GM19099 (cell line): ENCODE measurements around the gene TNS3.

ENCODE experiments used
- POLR2A ChIP-seq: IDR thresholded peaks from 3 replicates; pipeline ENCODE4 v1.6.1; 2011; ENCODE audit warnings: low read depth; ENCODE audit not compliant: insufficient read length; ENCODE audit errors: extremely low read depth

The TNS3 gene

GRCh38 chr7:47461161-47461560, 120.8 kb downstream of the TNS3 start:
- no peak for TF ChIP-seq POLR2A

- TF ChIP-seq POLR2A = no peak
Observed at GRCh38 chr7:47460251-47460989, 121.5 kb downstream of the TNS3 start.

GRCh38 chr7:47458486-47458885, 123.4 kb downstream of the TNS3 start:
- TF ChIP-seq POLR2A = no peak

GRCh38 chr7:47458057-47458456, 123.9 kb downstream of the TNS3 start:
- no peak for TF ChIP-seq POLR2A

DNA sequence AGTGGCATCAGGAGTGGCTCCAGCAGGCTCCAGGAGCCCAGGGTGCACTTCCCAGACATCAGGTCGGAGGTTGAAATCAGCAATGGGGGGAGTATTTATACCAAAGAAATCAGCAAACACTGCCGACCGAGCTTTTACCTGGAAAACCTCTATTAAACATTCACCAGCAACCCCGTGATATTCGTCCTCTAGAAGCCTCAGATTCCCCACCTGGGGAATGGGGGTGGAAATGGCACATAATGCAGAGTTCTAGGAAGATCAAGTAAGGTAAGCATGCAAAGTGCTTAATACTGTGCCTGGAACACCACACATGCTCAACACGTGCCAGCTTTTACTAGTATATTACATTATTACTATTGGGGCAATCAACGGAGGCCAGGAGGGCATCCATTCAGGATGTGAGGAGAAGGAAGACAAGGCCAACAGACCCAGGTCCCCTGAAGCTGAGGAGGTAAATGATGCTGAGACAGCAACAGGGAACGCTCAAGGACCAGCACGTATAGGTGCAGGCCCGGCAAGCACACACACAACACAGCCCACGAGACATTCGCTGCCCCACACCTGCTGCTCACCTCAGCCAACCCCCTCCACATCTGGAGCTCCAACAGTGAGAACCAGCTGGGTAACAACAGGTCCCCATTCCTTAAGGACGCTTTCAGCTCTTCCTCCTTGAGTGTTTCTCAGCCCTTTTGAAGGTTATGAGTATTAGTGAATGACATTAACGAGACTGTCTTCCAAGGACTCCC, 125.5 kb downstream of the TNS3 start:
- TF ChIP-seq POLR2A = no peak

GRCh38 chr7:47455872-47456185, 126.1 kb downstream of the TNS3 start:
- no peak for TF ChIP-seq POLR2A

DNA sequence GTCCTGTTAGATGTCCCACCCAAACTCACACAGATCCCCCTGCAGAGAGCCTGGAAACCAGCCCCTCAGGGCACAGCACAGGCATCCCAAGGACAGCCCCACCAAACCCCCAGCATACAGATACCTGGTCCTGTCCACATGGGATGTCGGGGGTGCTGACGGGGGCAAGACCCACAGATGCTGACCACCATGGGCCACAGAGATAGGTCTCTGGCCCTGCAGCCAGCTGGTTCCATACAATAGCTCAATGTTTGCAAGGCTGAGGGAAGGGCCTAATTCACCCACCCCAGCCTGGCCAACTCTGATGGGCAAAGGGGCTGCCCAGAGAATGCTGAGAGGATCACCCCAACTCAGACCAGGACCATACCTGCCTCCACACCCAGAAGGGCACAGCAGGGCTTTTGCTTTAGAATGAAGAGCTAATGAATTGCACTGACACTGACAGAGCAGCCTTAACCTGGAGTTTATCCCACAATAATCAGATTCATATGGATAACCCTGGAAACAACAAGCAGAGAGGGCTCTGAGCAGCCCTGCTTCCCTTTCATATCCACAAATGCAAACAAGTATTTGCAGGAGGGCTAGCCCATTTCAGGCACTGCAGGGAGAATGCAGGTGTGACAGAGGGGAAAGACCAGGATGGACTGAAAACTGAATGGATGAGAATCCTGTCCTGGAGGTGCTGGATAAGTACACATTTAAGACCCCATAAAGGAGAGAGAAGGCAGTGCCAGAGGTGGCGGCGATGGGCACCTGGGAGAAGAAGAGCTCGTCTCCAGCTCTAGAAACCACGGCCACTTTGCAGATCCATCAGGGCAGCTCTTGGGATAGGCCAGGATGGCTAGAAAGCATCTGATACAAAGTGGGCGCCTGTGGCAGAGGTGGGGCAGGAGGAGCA, 126.7 kb downstream of the TNS3 start:
- no peak for TF ChIP-seq POLR2A

DNA sequence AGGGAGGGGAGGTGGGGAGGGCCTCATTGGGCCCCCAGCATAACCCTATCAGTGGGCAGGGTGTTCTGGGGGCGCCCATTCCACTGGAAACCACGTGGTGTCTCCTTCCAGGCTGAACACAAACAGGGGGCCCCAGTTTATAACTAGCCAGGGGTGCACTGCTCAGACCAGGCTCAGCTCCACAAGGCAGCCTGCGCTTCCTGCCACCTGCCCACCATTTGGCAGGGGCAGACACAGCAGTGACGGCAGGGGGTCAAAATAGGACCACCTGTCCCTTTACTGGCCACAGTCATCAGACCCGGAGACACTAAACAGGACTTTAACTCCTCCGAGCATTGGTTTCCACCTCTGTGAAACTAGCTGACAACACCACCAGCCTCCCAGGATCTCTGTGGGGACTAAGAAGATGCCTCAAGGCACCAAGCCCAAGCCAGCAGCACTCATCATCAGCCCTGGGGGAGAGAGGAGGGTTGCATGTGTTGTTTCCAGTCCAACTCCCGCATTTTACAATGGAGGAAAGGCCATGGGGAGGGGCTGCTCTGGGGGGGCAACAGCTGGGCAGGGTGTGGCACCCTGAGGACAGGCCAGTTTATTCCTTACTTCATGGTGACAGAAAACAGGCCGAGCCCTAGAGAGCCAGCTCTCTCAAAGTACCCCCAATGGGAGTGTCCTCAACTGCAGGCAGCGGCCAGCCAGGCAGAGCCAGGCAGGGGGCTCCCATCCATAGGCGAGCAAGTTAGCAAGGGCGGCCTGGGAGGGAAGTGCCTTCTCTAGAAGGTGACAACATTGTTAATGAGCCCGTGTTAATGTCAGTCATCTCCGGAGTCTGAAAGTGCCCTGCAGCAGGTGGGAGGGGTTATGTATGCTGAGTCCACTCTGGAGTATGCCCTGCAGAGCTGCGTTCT, 127.6 kb downstream of the TNS3 start:
- TF ChIP-seq POLR2A = no peak

- no peak for TF ChIP-seq POLR2A
Observed at GRCh38 chr7:47453093-47454061, 128.5 kb downstream of the TNS3 start.

- no peak for TF ChIP-seq POLR2A
Observed at GRCh38 chr7:47452715-47453092, 129.2 kb downstream of the TNS3 start.

- TF ChIP-seq POLR2A = no peak
Observed at GRCh38 chr7:47452295-47452694, 129.6 kb downstream of the TNS3 start.

DNA sequence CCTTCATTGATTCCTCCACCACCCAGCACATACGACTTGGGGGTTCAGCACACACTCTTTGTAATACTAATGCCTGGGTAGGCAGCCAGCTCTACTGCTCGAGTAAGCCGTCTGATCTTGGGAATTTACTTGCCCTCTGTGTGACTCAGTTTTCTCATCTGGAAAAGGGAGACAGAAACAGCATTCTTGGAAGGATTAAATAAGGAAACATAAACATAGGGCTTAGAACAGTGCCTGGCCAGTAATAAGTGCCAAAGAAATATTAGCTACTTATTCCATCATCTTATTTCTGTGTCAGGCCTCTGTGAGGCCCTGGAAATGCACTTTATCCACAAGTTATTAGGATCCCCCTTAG, 130.1 kb downstream of the TNS3 start:
- no peak for TF ChIP-seq POLR2A

DNA sequence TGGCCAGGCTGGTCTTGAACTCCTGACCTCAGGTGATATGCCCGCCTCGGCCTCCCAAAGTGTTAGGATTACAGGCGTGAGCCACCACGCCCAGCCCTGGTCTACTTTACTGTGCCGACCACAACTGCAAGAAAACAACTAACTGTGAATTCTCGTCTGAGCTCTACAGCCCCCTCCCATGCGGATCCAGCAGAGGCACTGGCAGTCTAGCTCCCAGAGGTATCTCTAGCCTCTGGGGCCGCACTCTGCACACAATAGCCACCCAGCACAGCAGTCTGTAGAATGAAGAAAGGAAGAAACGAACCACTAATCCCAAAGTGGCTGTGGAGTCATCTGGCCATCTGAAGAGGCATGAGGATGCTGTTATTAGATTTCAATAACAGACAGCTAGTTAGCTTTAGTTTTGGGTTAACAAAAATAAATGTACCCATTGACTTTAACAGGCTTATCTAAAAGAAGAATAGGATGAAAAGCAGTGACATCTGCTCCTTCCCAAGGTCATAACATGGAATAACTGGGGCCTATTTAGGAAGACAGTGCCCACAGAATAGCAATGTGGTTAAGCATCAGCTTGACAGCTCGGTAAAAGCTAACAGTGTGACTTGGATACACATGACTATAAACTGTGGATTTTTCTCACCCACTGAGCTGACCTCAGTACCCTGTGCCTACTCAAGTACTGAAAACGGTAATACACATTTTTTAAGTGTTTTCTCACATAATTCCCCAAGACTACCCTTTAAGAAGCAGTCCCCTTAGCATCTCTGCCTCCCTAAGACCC, 131.9 kb downstream of the TNS3 start:
- TF ChIP-seq POLR2A = no peak
